Measurements from ENCODE around the gene KLHL42. TPM values are rescaled to one million over a fixed set of nuclear protein-coding genes. Genes with fewer than 3 reads are reported as not detected.

The KLHL42 gene
- total RNA-seq, 1 experiment from 2014 or later, result 20.7 TPM

- Mint-ChIP-seq H3K4me3 (no peak overlapping the region), H3K27ac (no peak overlapping the region), H3K4me1 (peaks cover 7% of the 10 kb centered on the region), H3K36me3 (peaks cover 9% of the 10 kb centered on the region), H3K9me3 (peaks cover 26% of the 10 kb centered on the region), H3K27me3 (ENCODE audit: low read depth) (peaks cover 3% of the 10 kb centered on the region; the same call in 1 of the 2 replicates)
- no peak for TF ChIP-seq OVOL2 (CRISPR knock-in tag; IDR thresholded peaks at IDR 0.05; ENCODE audit: borderline replicate concordance)
- no peak for TF ChIP-seq PRRX2 (CRISPR knock-in tag; IDR thresholded peaks at IDR 0.05)
- no peak for TF ChIP-seq E2F1 (CRISPR knock-in tag; IDR thresholded peaks at IDR 0.05)
- no peak for TF ChIP-seq IRF1 (CRISPR knock-in tag; IDR thresholded peaks at IDR 0.05)
- no peak for TF ChIP-seq FOXJ3 (CRISPR knock-in tag; IDR thresholded peaks at IDR 0.05; ENCODE audit: borderline replicate concordance)
- TF ChIP-seq CDX4 (CRISPR knock-in tag; IDR thresholded peaks at IDR 0.05; ENCODE audit: borderline replicate concordance), result no peak
- TF ChIP-seq ZNF281 (CRISPR knock-in tag; IDR thresholded peaks at IDR 0.05), result no peak
- TF ChIP-seq MLX (CRISPR knock-in tag; IDR thresholded peaks at IDR 0.05), result no peak
- no peak for TF ChIP-seq FOXK1 (CRISPR knock-in tag; IDR thresholded peaks at IDR 0.05)
- TF ChIP-seq ZNF425 (CRISPR knock-in tag; conservative IDR thresholded peaks at IDR 0.05), result no peak
- no peak for TF ChIP-seq ATF2 (CRISPR knock-in tag; IDR thresholded peaks at IDR 0.05; ENCODE audit: borderline replicate concordance, low read depth)
- TF ChIP-seq ZNF232 (CRISPR knock-in tag; IDR thresholded peaks at IDR 0.05), result no peak
- TF ChIP-seq USF2 (CRISPR knock-in tag; IDR thresholded peaks at IDR 0.05), result no peak
- no peak for TF ChIP-seq NFATC4 (CRISPR knock-in tag; IDR thresholded peaks at IDR 0.05)
- TF ChIP-seq GRHL2 (CRISPR knock-in tag; IDR thresholded peaks at IDR 0.05; ENCODE audit: insufficient replicate concordance, severe bottlenecking), result no peak
- TF ChIP-seq SMAD4 (CRISPR knock-in tag; IDR thresholded peaks at IDR 0.05), result no peak
- no peak for TF ChIP-seq CREM (CRISPR knock-in tag; IDR thresholded peaks at IDR 0.05)
- ChIA-PET POLR2A (interaction anchor here (0.6 kb wide), 1 partner anchor 16 kb away, joined by 3 read pairs; no protein-coding TSS in a partner anchor), CTCF (interaction anchor here (0.6 to 1.5 kb wide), 2 partner anchors 10 to 20 kb away, joined by 4 to 5 read pairs; no protein-coding TSS in a partner anchor)
- DNase-seq (ENCODE audit: low spot score) (no peak), ATAC-seq (no peak)
Observed at GRCh38 chr12:27817766-27818165, 37.7 kb downstream of the KLHL42 start.
